HL-60/S4 (cell line): ENCODE measurements around the gene CFAP251.

Source experiments
- in situ Hi-C: fragments of 300-500 bp; cut with MboI; formaldehyde crosslinking; loops from 2 replicates; pipeline ENCODE4 v1.14.3; 2022; ENCODE audit warnings: low sequenced_read_pairs

CFAP251 gene

GRCh38 chr12:122001466-122002209 lies 83.2 kb downstream of the CFAP251 start:
- in situ Hi-C loops = no loop called here

- in situ Hi-C loops = no loop called here
These were observed 85.5 kb downstream of the CFAP251 start for GRCh38 chr12:122003651-122004611.

GRCh38 chr12:122004633-122005071 lies 86.3 kb downstream of the CFAP251 start:
- in situ Hi-C loops = no loop called here

DNA sequence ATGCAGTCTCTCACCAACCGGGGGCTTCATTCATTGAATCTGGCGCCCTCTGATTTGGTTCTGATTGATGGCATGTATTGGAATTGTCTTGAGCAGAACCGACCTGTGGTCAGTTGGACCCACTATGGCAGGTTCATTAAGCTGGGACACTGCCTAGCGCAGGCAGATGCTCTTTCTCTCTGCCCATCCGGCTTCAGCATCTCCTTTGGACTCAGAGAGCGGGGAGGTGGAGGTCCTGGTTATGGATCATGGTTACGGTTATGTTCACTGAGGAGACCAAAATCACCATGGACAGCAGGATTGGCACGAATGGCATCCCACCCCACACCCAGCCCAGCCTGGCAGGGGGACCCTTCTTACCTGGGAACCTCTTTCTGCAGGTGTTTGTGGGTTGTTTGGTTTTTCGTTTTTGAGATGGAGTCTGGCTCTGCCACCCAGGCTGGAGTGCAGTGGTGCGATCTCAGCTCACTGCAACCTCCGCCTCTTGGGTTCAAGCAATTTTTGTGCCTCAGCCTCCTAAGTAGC lies 86.9 kb downstream of the CFAP251 start:
- in situ Hi-C loops = no loop called here

- in situ Hi-C loops = no loop called here
These were observed 88.0 kb downstream of the CFAP251 start for GRCh38 chr12:122006186-122006926.

DNA sequence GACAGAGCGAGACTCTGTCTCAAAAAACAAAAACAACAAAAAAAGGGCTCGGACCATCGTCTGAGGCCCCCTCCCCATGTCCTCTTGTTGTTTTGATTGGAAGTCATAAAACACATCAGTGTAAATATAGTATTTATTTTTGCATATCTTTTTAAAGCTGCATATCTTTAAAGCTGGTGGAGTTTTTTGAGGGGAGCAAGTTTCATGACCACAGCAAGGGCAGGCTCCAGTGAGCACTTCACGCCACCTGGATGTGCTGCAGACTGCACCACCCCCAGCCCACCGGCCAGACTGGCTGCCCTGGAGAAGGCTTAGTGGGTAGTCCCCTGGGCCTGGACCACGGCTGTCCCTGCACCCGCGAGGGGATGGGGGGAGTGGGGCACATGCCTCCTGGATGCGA lies 91.3 kb downstream of the CFAP251 start:
- in situ Hi-C loops = no loop called here

GRCh38 chr12:122012184-122012583 lies 93.8 kb downstream of the CFAP251 start:
- in situ Hi-C loops = no loop called here

- in situ Hi-C loops = no loop called here
These were observed 94.7 kb downstream of the CFAP251 start for GRCh38 chr12:122013136-122013535.

- in situ Hi-C loops = no loop called here
These were observed 95.6 kb downstream of the CFAP251 start for GRCh38 chr12:122013791-122014590.

- in situ Hi-C loops = no loop called here
These were observed 96.4 kb downstream of the CFAP251 start for GRCh38 chr12:122014781-122015180.

DNA sequence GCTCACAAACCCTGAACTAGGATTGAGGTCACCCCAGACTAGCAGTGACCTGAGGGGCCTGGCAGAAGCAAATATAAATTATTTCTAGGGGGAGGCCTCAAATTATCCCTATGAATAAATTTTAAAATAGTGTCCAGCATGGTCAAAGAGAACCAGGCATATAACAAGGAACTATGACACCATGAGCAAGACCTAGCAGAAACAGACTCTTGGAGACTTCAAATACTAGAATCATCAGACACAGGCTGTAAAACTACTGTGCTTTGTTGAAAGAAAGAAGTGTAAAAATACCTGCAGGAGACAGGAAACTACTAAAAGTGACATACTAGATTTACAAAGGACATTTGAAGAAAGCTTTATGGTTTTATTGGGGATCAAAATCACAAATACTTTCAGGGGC lies 100.1 kb downstream of the CFAP251 start:
- in situ Hi-C loops = no loop called here

GRCh38 chr12:122018937-122019336 lies 100.5 kb downstream of the CFAP251 start:
- in situ Hi-C loops = no loop called here

DNA sequence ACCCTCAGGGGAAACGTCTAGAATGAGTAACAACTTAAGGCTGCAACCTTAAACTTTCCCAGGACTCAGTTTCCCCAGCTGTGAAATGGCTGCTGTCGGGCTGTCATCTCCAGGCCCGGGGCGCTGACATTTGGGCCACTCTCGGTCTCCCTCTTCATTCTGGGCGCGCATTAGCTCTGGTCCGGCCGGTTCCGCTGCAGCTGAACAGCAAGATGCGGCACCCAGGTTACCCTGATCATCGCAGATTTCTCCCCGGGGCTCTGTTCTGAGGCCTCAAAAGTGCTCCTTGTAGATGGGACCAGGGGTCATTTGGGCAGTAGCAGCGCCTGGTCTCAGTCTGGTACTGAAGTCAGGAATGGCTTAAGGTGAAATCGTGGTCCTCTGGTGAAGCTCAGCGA lies 102.4 kb downstream of the CFAP251 start:
- in situ Hi-C loops = no loop called here

GRCh38 chr12:122021193-122021821 lies 102.9 kb downstream of the CFAP251 start:
- in situ Hi-C loops = no loop called here

- in situ Hi-C loops = no loop called here
These were observed 103.5 kb downstream of the CFAP251 start, which contains the start of gene BCL7A for GRCh38 chr12:122021822-122022392. BCL7A (plus strand) TSS chr12:122021884; CDS start chr12:122022092, 208 bp downstream.

DNA sequence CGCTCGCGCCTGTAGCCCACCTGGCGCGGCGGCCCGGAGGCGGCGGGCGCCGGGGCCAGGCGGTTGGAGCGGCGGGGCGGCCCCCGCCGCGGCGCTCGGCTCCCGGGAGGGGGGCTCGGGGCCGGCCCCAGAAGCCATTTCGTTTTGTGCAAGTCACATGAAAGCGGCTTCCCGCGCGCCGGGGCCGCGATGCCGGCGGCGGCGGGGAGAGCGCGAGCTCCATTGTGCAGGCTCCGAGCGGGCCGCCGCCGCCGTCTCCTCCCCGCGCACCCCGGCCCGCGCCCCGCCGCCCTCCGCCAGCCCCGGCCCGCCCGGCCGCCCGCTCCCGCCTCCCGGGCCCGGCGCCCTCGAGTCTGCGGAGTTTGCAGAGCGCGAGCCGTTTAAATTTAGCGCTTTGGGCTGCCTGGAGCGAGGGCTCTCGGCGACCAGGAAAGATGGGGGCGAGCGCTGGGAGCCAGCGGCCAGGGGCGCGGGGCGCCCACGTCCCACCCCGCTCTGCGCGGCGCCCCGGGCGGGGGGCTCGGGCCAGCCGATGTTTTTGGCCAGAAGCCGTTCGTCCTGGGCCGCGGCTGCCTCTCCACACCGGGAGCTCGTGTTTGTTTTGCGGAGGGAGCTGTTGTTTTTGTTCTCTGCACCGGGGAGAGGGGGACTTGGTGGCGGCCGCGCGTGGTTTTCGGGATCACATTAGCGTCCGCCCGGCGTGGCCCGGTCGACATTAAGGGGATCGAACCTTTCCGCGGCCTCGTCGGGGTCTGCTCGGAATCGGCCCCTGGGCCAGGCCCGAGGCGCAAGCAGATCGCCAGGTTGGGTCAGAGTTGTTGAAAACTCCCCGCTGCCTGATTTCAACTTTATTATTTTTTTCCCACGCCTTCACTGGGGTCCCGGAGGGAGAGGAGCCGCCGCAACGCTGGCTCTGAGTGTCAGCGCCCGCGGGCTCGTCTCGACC lies 104.3 kb downstream of the CFAP251 start:
- in situ Hi-C loops = no loop called here

- in situ Hi-C loops = no loop called here
These were observed 105.1 kb downstream of the CFAP251 start for GRCh38 chr12:122023339-122024131.
